ENCODE data around the gene TMED4. TPM values are rescaled to one million over a fixed set of nuclear protein-coding genes. Genes with fewer than 3 reads are reported as not detected.

Gene TMED4
- total RNA-seq, 1 experiment from 2014 or later: 49.7 TPM

DNA sequence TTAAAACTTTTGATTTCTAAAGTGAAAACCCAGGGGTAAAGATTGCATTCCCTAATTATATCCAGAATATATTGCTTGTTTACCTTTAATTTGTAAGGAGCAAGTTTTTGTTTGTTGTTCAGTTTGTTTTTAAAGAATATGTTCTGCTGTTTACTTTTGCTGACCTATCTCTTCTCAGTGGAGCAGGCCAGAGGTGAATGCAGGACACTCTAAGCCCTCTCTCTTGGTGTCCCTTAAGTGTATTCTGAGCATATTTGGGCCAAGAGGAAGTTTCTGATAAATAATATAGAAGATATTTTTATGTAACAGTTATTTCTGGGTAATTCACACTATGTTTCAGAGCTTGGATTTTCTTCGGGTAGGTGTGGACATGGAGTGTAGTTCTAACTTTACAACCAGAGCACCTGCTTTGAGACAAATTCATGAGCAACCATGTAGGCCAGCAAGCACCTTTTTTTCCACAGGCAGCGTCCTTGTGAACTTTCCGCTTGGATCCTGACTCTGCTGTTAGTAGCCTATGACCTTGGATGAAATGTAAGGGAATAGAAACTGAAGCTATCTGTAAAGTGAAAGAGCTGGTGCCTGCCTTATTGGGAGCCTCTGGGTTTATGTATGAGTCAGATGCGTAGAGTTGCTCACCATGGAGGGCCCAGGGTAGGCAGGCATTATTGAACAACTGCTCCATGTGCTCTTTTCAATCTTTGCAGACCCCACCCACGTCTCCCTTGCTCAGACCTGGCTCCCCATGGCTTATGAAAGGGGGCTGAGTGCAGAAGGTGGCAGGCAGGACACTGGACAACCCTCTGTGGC is 40.5 kb upstream of the TMED4 start:
- no peaks in the 10 kb centered on the region for H3K27me3 Mint-ChIP-seq (ENCODE audit: insufficient read depth, unreplicated experiment)
- ChIA-PET POLR2A (interaction anchor here (0.6 to 3.0 kb wide), 4 partner anchors 12 to 48 kb away, joined by 3 to 22 read pairs (median 16); partner anchors contain the start of gene OGDH), CTCF (interaction anchor here (0.6 to 1.3 kb wide), 2 partner anchors 9 to 34 kb away, joined by 3 to 4 read pairs; no protein-coding TSS in a partner anchor)
- intact Hi-C loops (cut with micrococcal nuclease): no loop called here
- TF ChIP-seq, protein P1, sequence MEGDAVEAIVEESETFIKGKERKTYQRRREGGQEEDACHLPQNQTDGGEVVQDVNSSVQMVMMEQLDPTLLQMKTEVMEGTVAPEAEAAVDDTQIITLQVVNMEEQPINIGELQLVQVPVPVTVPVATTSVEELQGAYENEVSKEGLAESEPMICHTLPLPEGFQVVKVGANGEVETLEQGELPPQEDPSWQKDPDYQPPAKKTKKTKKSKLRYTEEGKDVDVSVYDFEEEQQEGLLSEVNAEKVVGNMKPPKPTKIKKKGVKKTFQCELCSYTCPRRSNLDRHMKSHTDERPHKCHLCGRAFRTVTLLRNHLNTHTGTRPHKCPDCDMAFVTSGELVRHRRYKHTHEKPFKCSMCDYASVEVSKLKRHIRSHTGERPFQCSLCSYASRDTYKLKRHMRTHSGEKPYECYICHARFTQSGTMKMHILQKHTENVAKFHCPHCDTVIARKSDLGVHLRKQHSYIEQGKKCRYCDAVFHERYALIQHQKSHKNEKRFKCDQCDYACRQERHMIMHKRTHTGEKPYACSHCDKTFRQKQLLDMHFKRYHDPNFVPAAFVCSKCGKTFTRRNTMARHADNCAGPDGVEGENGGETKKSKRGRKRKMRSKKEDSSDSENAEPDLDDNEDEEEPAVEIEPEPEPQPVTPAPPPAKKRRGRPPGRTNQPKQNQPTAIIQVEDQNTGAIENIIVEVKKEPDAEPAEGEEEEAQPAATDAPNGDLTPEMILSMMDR (IDR thresholded peaks at IDR 0.05; ENCODE audit: unreplicated experiment): no peak
- no peak overlapping the region for H3K27ac Mint-ChIP-seq (ENCODE audit: low read depth, unreplicated experiment)
- BruUV-seq (replicated peaks): no TSS peak
- H3K4me1 Mint-ChIP-seq (ENCODE audit: insufficient read depth, unreplicated experiment): peaks cover 26% of the 10 kb centered on the region
- no peaks in the 10 kb centered on the region for H3K9me3 Mint-ChIP-seq (ENCODE audit: unreplicated experiment)
- H3K36me3 Mint-ChIP-seq (ENCODE audit: insufficient read depth, unreplicated experiment): peaks cover 27% of the 10 kb centered on the region
- no peak overlapping the region for H3K4me3 Mint-ChIP-seq (ENCODE audit: unreplicated experiment)
- DNase-seq (ENCODE audit: unreplicated experiment): no peak

DNA sequence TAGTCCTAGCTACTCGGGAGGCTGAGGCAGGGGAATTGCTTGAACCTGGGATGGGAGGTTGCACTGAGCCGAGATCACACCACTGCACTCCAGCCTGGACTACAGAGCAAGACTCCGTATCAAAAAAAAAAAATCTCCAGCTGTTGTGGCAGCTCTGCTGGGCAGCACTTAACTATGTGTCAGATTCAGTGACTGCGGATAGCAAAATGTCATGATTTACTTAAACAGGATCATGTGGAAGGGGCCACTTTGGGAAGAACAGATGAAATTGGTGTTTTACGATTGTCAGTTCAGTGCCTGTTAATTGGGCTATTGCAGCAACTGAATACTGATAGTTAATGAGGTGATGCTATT is 39.7 kb upstream of the TMED4 start:
- no peaks in the 10 kb centered on the region for H3K9me3 Mint-ChIP-seq (ENCODE audit: unreplicated experiment)
- TF ChIP-seq, protein P1 (IDR thresholded peaks at IDR 0.05; ENCODE audit: unreplicated experiment): no peak
- peak overlapping the region; percentile 92 for H3K27ac Mint-ChIP-seq (ENCODE audit: low read depth, unreplicated experiment)
- POLR2A ChIA-PET: interaction anchor here (0.8 to 3.0 kb wide), 6 partner anchors 13 to 377 kb away, joined by 3 to 22 read pairs (median 9); partner anchors contain the start of gene OGDH
- peak overlapping the region; percentile 66 for H3K4me3 Mint-ChIP-seq (ENCODE audit: unreplicated experiment)
- H3K36me3 Mint-ChIP-seq (ENCODE audit: insufficient read depth, unreplicated experiment): peaks cover 30% of the 10 kb centered on the region
- intact Hi-C loops (cut with micrococcal nuclease): no loop called here
- peaks cover 30% of the 10 kb centered on the region for H3K4me1 Mint-ChIP-seq (ENCODE audit: insufficient read depth, unreplicated experiment)
- H3K27me3 Mint-ChIP-seq (ENCODE audit: insufficient read depth, unreplicated experiment): no peaks in the 10 kb centered on the region
- no TSS peak for BruUV-seq (replicated peaks)
- CTCF ChIA-PET: interaction anchor here (1.5 kb wide), 1 partner anchor 16 kb away, joined by 3 read pairs; no protein-coding TSS in a partner anchor
- no peak for DNase-seq (ENCODE audit: unreplicated experiment)

DNA sequence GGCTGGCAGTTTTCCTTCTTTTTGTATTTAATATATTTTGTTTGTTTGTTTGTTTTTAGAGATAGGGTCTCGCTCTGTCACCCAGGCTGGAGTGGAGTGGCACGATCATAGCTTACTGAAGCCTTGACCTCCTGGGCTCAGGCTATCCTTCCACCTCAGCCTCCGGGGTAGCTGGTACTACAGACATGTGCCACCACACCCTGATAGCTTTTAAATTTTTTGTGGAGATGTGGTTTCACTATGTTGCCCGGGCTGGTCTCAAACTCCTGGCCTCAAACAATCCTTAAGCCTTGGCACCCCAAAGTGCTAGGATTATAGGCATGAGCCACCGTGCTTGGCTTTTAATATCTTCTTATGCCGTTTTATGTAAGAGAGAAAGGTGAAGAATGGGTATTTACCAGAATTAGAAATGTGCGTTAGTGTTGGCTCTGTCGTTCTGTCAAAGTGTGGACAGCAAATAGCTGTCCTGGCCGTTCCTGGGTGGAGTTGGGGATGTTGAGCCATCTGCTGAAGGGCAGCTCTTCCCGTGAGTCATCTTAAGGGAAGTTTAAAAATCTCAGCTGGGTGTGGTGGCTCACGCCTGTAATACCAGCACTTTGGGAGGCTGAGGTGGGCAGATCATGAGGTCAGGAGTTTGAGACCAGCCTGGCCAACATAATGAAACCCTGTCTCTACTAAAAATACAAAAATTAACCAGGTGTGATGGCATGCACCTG is 39.2 kb upstream of the TMED4 start:
- POLR2A ChIA-PET: interaction anchor here (0.7 to 3.0 kb wide), 10 partner anchors 9 to 1313 kb away, joined by 3 to 22 read pairs (median 5); partner anchors contain the start of gene OGDH
- TF ChIP-seq, protein P1 (IDR thresholded peaks at IDR 0.05; ENCODE audit: unreplicated experiment): no peak

DNA sequence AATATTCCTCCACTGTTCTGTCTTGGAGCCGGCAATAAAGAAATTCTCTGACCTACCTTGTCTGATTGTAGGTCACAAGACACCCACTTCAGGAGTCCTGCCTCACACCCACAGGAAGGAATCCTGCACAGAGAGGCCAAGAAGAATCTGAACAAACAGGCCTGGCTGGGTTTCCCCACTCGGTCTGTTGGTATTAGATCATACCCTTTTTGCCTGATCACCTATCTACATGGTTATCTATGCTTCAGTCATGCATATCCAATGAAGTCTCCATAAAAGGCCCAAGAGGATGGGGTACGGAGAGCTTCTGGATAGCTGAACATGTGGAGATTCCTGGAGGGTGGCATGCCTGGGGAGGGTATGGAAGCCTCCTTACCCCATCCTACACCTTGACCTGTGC is 36.7 kb upstream of the TMED4 start:
- CTCF ChIA-PET: no interaction called here
- intact Hi-C loops (cut with micrococcal nuclease): no loop called here
- DNase-seq (ENCODE audit: unreplicated experiment): no peak
- Mint-ChIP-seq H3K36me3 (ENCODE audit: insufficient read depth, unreplicated experiment) (peaks cover 18% of the 10 kb centered on the region), H3K4me1 (ENCODE audit: insufficient read depth, unreplicated experiment) (peaks cover 36% of the 10 kb centered on the region), H3K9me3 (ENCODE audit: unreplicated experiment) (no peaks in the 10 kb centered on the region), H3K27ac (ENCODE audit: low read depth, unreplicated experiment) (peak overlapping the region; percentile 75), H3K27me3 (ENCODE audit: insufficient read depth, unreplicated experiment) (no peaks in the 10 kb centered on the region), H3K4me3 (ENCODE audit: unreplicated experiment) (no peak overlapping the region)
- POLR2A ChIA-PET: interaction anchor here (1.0 to 1.9 kb wide), 4 partner anchors 12 to 228 kb away, joined by 3 to 8 read pairs (median 5); partner anchors contain the start of gene OGDH
- BruUV-seq (replicated peaks): no TSS peak
- TF ChIP-seq, protein P1 (IDR thresholded peaks at IDR 0.05; ENCODE audit: unreplicated experiment): no peak

More for the DNA sequence above, 39.2 kb upstream of the TMED4 start:
- peak; percentile 55 for DNase-seq (ENCODE audit: unreplicated experiment)
- Mint-ChIP-seq H3K27ac (ENCODE audit: low read depth, unreplicated experiment) (peak overlapping the region; percentile 92), H3K36me3 (ENCODE audit: insufficient read depth, unreplicated experiment) (peaks cover 26% of the 10 kb centered on the region), H3K9me3 (ENCODE audit: unreplicated experiment) (no peaks in the 10 kb centered on the region), H3K4me1 (ENCODE audit: insufficient read depth, unreplicated experiment) (peaks cover 30% of the 10 kb centered on the region), H3K27me3 (ENCODE audit: insufficient read depth, unreplicated experiment) (no peaks in the 10 kb centered on the region), H3K4me3 (ENCODE audit: unreplicated experiment) (peak overlapping the region; percentile 66)
- CTCF ChIA-PET: interaction anchor here (0.6 to 1.5 kb wide), 3 partner anchors 16 to 87 kb away, joined by 3 to 5 read pairs (median 3); no protein-coding TSS in a partner anchor
- BruUV-seq (replicated peaks): TSS peak; percentile 97
- intact Hi-C loops (cut with micrococcal nuclease): no loop called here
